AG09309 (cell line): ENCODE results near the gene COL6A3.

ENCODE experiments used
- DNase-seq: peaks from one replicate; pipeline ENCODE4 v3.0.0-alpha.2; 2010; ENCODE audit warnings: low read depth
- H3K4me3 ChIP-seq: 2 replicates; pipeline ENCODE4 v1.5.1; 2011; ENCODE audit warnings: mild to moderate bottlenecking, low read depth, low read length, moderate library complexity; ENCODE audit not compliant: control insufficient read depth
- CTCF ChIP-seq: IDR thresholded peaks from 2 replicates; pipeline ENCODE4 v1.5.1; 2011; ENCODE audit warnings: mild to moderate bottlenecking, low read depth, low read length, inconsistent platforms; ENCODE audit not compliant: insufficient read depth, control insufficient read depth; ENCODE audit errors: missing control alignments

COL6A3 gene

DNA sequence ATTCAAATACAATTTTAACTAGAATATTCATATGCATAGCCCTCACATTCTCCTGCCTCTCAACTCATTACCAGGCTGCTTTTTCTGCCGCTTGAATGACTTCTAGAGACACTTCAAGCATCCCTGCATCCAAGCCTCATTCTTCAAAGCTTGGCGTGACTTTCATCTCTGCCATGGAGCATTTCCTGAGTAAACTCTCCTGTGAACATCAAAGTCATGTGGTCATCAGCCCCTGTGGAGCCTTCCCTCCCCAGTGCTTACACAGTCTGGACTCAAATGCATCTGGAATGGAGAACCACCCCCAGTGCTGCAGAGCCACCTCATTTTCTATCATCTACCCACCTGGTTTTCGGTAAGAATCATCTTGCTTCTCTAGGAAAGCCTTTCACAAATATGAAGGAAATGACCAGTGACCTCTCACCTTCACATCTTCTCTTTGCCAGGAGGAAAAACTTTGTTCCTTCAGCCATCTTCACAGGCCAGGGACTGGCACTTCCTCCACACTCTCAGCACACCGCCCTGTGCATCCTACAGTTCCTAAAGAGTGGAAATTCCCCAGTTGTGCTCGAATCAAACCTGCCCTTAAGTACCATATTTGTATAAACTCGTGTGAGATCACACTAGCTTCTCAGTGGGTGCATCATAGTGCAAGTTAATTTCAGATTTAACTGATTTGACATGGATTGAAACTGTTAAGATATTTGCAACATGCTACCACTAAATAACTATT lies 116.4 kb downstream of the COL6A3 start:
- no peak for TF ChIP-seq CTCF
- H3K4me3 ChIP-seq: no peak overlapping the region
- DNase-seq: no peak

- TF ChIP-seq CTCF: no peak
- H3K4me3 ChIP-seq: no peak overlapping the region
- DNase-seq: no peak
Measured at GRCh38 chr2:237296756-237297155, 117.2 kb downstream of the COL6A3 start.

GRCh38 chr2:237295889-237296480 lies 118.0 kb downstream of the COL6A3 start:
- H3K4me3 ChIP-seq: no peak overlapping the region
- DNase-seq: no peak
- TF ChIP-seq CTCF: no peak

DNA sequence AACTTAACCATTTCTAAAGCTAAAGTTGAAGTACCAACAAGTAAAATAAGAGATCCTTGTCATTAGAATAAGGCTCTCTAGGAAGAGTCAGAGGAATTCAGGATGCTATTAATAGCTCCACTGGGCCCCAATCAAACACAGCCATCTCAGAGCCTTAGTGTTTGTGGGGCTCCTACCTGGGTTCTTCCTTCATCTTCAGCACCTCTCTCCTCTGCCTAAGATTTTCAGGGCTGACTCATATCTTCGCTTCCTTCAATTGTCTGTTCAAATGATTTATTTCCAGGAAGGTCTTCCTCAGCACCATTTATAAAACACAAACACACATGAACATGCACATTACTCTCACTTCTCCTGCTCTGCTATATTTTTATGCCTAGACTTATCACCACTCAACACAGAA lies 119.5 kb downstream of the COL6A3 start:
- no peak for TF ChIP-seq CTCF
- no peak for DNase-seq
- no peak overlapping the region for H3K4me3 ChIP-seq

- H3K4me3 ChIP-seq: no peak overlapping the region
- TF ChIP-seq CTCF: no peak
- DNase-seq: no peak
Measured at GRCh38 chr2:237293978-237294377, 120.0 kb downstream of the COL6A3 start.

- DNase-seq: peak; percentile 96
- H3K4me3 ChIP-seq: no peak overlapping the region
- no peak for TF ChIP-seq CTCF
Measured at GRCh38 chr2:237291138-237291792, 122.7 kb downstream of the COL6A3 start.
